PC-9 (cell line): ENCODE measurements around the gene ATG4B. TPM values are rescaled to one million over a fixed set of nuclear protein-coding genes. Genes with fewer than 3 reads are reported as not detected.

ENCODE experiments used
- BruUV-seq: library from RNA; stranded (reverse); fragments of 400-500 nt; replicated peaks from 2 replicates; lab custom pipeline; 2021; lab: Mats Ljungman, UMichigan
- CTCF ChIA-PET: fragments of 300-600 bp; sonication (Branson Sonifier 250); formaldehyde crosslinking; loops from one replicate; lab custom pipeline; 2022; ENCODE audit warnings: antibody characterized with exemption; lab: Charles Lee
- POLR2A ChIA-PET: fragments of 300-600 bp; sonication (Branson Sonifier 250); formaldehyde crosslinking; loops from one replicate; lab custom pipeline; 2022; ENCODE audit warnings: antibody characterized with exemption; ENCODE audit not compliant: unreplicated experiment; lab: Charles Lee
- DNase-seq, 2 experiments: peaks; one replicate each; pipeline versions ENCODE4 v3.0.0 to v3.0.0-alpha.2; 2015 to 2022; ENCODE audit warnings: mixed read lengths in 1 of 2
- H2AFZ ChIP-seq: fragments of 200-600 bp; sonication (generic); 2 replicates; pipeline ENCODE4 v1.8.1; 2017; ENCODE audit warnings: antibody characterized with exemption
- H3F3A ChIP-seq: fragments of 200-600 bp; sonication (generic); 2 replicates; pipeline ENCODE4 v1.8.1; 2017; ENCODE audit warnings: antibody characterized with exemption, mild to moderate bottlenecking, low read depth; ENCODE audit not compliant: insufficient read depth
- H3K27ac ChIP-seq: fragments of 200-600 bp; sonication (generic); 2 replicates; pipeline ENCODE4 v1.6.1; 2016; ENCODE audit warnings: mixed run types
- H3K27me3 ChIP-seq: fragments of 200-600 bp; sonication (generic); 2 replicates; pipeline ENCODE4 v1.6.1; 2016; ENCODE audit warnings: low read depth, mixed run types; ENCODE audit not compliant: insufficient read depth
- H3K36me3 ChIP-seq: fragments of 200-600 bp; sonication (generic); 2 replicates; pipeline ENCODE4 v1.6.1; 2016; ENCODE audit warnings: low read depth, mixed run types
- H3K4me1 ChIP-seq: fragments of 200-600 bp; sonication (generic); replicated peaks from 2 replicates; pipeline ENCODE4 v1.6.1; 2016; ENCODE audit warnings: mixed run types; ENCODE audit not compliant: insufficient read depth
- H3K4me2 ChIP-seq: fragments of 200-600 bp; sonication (generic); 2 replicates; pipeline ENCODE4 v1.6.1; 2017; ENCODE audit warnings: mixed run types
- H3K4me3 ChIP-seq: fragments of 200-600 bp; sonication (generic); 2 replicates; pipeline ENCODE4 v1.6.1; 2016; ENCODE audit warnings: mixed run types
- H3K79me2 ChIP-seq: fragments of 200-600 bp; sonication (generic); 2 replicates; pipeline ENCODE4 v1.6.1; 2017; ENCODE audit warnings: low read depth, mixed run types
- H3K9me2 ChIP-seq: fragments of 200-600 bp; sonication (generic); 2 replicates; pipeline ENCODE4 v1.8.1; 2017; ENCODE audit warnings: mild to moderate bottlenecking; ENCODE audit not compliant: insufficient read depth
- H3K9me3 ChIP-seq: fragments of 200-600 bp; sonication (generic); 2 replicates; pipeline ENCODE4 v1.8.1; 2016; ENCODE audit warnings: low read depth; ENCODE audit not compliant: insufficient read depth
- H4K20me1 ChIP-seq: fragments of 200-600 bp; sonication (generic); 2 replicates; pipeline ENCODE4 v1.8.1; 2017; ENCODE audit not compliant: insufficient read depth
- CTCF ChIP-seq: fragments of 200-600 bp; sonication (generic); conservative IDR thresholded peaks from 2 replicates; pipeline ENCODE4 v1.6.1; 2017; ENCODE audit warnings: mixed run types, antibody characterized with exemption, mild to moderate bottlenecking, moderate library complexity
- EZH2 ChIP-seq: fragments of 200-600 bp; sonication (generic); IDR thresholded peaks from 2 replicates; pipeline ENCODE4 v1.8.0; 2017; ENCODE audit warnings: antibody characterized with exemption, low read depth
- intact Hi-C: fragments of 100-400 bp; cut with micrococcal nuclease; formaldehyde crosslinking; loops from one replicate; pipeline ENCODE4 v1.10.0; 2022; ENCODE audit not compliant: unreplicated experiment
- total RNA-seq: library from RNA; stranded (reverse); gene quantifications from 2 replicates; pipeline ENCODE4 v1.2.3, GENCODE V29; 2021

ATG4B gene
- total RNA-seq, 1 experiment from 2014 or later: 162 TPM

- no peak overlapping the region for H3K27ac ChIP-seq
- H3K27me3 ChIP-seq: no peaks in the 10 kb centered on the region
- peaks cover 37% of the 10 kb centered on the region for H3K79me2 ChIP-seq
- no TSS peak for BruUV-seq
- intact Hi-C loops: no loop called here
- H3K4me3 ChIP-seq: no peak overlapping the region
- ChIA-PET POLR2A (no interaction called here), CTCF (no interaction called here)
- H3K36me3 ChIP-seq: peaks cover 32% of the 10 kb centered on the region
- H3F3A ChIP-seq: peaks cover 14% of the 10 kb centered on the region; the same call in 1 of the 2 replicates
- no peaks in the 10 kb centered on the region for H3K9me2 ChIP-seq
- peak; percentile 39 to 50 for DNase-seq
- no peak overlapping the region for H2AFZ ChIP-seq
- H4K20me1 ChIP-seq: peaks cover 17% of the 10 kb centered on the region; the same call in 1 of the 2 replicates
- no peak overlapping the region for H3K4me2 ChIP-seq
- TF ChIP-seq EZH2 (no peak), CTCF (no peak)
- no peaks in the 10 kb centered on the region for H3K9me3 ChIP-seq
- peaks cover 12% of the 10 kb centered on the region for H3K4me1 ChIP-seq
Observed at GRCh38 chr2:241680827-241681599, 43.5 kb downstream of the ATG4B start.

GRCh38 chr2:241686324-241686649 is 48.8 kb downstream of the ATG4B start:
- peak overlapping the region; percentile 88 for H3K4me2 ChIP-seq
- peak overlapping the region; percentile 29; the same call in 1 of the 2 replicates for H3K27ac ChIP-seq
- no peak for DNase-seq
- peaks cover 10% of the 10 kb centered on the region; the same call in 1 of the 2 replicates for H3F3A ChIP-seq
- 0 out of 2 replicates have a peak, but pooled peaks cover 5% of the 10 kb centered on the region for H4K20me1 ChIP-seq
- H3K36me3 ChIP-seq: peaks cover 20% of the 10 kb centered on the region
- TF ChIP-seq EZH2: no peak
- no peak for TF ChIP-seq CTCF
- peak overlapping the region; percentile 95 for H3K4me3 ChIP-seq
- no peaks in the 10 kb centered on the region for H3K9me2 ChIP-seq
- CTCF ChIA-PET: interaction anchor here (1.1 to 1.2 kb wide), 3 partner anchors 15 to 192 kb away, joined by 3 to 10 read pairs (median 5); partner anchors contain the start of gene ING5
- intact Hi-C loops: loop anchor here (1.0 kb wide), 2 partner anchors 15 to 195 kb away; no protein-coding TSS in a partner anchor
- peak overlapping the region; percentile 96 for H2AFZ ChIP-seq
- no TSS peak for BruUV-seq
- peaks cover 76% of the 10 kb centered on the region for H3K79me2 ChIP-seq
- H3K27me3 ChIP-seq: no peaks in the 10 kb centered on the region
- POLR2A ChIA-PET: interaction anchor here (0.5 to 1.5 kb wide), 13 partner anchors 16 to 1367 kb away, joined by 3 to 62 read pairs (median 4); partner anchors contain the start of genes D2HGDH, FARP2 and ING5
- H3K4me1 ChIP-seq: peaks cover 13% of the 10 kb centered on the region
- no peaks in the 10 kb centered on the region for H3K9me3 ChIP-seq

GRCh38 chr2:241686650-241687425 is 49.3 kb downstream of the ATG4B start, which contains the start of gene DTYMK:
TSS of gene DTYMK (minus strand) at chr2:241686815. CDS start at chr2:241686783, 32 bp downstream.
- intact Hi-C loops: loop anchor here (1.0 kb wide), 2 partner anchors 14 to 194 kb away; no protein-coding TSS in a partner anchor

More at GRCh38 chr2:241686650-241687425, 49.3 kb downstream of the ATG4B start, which contains the start of gene DTYMK:
- TF ChIP-seq CTCF (no peak), EZH2 (no peak)
- peak within 1 kb of the TSS; percentile 72 for H3K27ac ChIP-seq
- peak within 1 kb of the TSS; percentile 88 for H3K4me2 ChIP-seq
- H2AFZ ChIP-seq: peak within 1 kb of the TSS; percentile 96
- DNase-seq: peak; percentile 93 to 100
- H3K36me3 ChIP-seq: peaks cover 17% of the 10 kb centered on the region
- H3K9me3 ChIP-seq: no peaks in the 10 kb centered on the region
- peak within 1 kb of the TSS; percentile 95 for H3K4me3 ChIP-seq
- H4K20me1 ChIP-seq: 0 out of 2 replicates have a peak, but pooled peaks cover 9% of the 10 kb centered on the region
- ChIA-PET POLR2A (interaction anchor here (0.5 to 1.5 kb wide), 13 partner anchors 15 to 1368 kb away, joined by 3 to 62 read pairs (median 4); partner anchors contain the start of genes D2HGDH, FARP2 and ING5), CTCF (interaction anchor here (1.1 to 1.2 kb wide), 3 partner anchors 15 to 192 kb away, joined by 3 to 10 read pairs (median 5); partner anchors contain the start of gene ING5)
- H3K9me2 ChIP-seq: no peaks in the 10 kb centered on the region
- H3K4me1 ChIP-seq: peaks cover 13% of the 10 kb centered on the region
- H3K79me2 ChIP-seq: peaks cover 70% of the 10 kb centered on the region
- H3F3A ChIP-seq: peaks cover 10% of the 10 kb centered on the region; the same call in 1 of the 2 replicates
- TSS peak; percentile 46 for BruUV-seq
- no peaks in the 10 kb centered on the region for H3K27me3 ChIP-seq
